CD4-positive, alpha-beta T cell treated with Interleukin-4 for 4 hours (primary cell): ENCODE measurements around the gene KRTAP29-1.
"Not testable (repeated sequence)": the region's sequence is repeated elsewhere in the genome, so short reads cannot be mapped to it uniquely, and the experiment has no call there.

Experiments
- DNase-seq: peaks from one replicate; pipeline ENCODE4 v3.0.0-alpha.2; 2020

KRTAP29-1 gene

GRCh38 chr17:41296846-41297245, 5.8 kb downstream of the KRTAP29-1 start:
- DNase-seq = no peak

DNA sequence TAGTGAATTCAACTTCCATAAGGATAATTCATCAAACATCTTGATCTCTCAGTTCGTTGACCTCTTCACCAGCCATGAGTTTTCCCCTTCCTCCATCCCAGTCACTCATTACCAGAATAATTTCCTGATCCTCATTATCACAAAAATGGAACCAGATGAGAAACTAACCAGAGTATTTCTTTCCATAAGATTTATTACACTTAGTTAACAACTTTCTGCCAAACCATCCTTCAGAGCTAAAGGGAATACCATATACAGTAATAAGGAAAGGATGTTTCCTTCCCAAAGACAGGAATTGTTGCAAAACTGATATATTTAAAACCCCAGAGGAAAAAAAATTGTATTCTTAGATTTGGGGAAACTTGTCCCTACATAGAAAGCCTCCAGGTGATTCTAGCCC, 8.6 kb downstream of the KRTAP29-1 start:
- no peak for DNase-seq

DNA sequence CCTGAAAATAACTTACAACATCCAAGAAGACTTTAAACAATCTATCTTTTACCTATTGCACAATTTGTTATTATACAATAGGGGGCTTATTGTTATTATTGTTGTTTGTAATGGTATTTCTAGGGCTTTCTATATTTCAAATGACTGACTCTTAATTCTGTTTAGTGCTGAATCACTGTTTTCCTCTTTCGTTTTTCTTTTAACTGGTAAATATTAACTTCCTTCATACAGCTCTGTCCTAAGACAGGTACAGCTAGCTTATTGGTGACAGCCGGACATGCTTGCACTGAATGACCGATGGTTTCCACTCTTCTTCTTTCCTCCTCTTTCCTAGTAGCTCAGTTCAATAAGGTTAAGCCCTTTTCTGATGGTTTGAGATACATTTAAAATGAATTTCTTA, 15.6 kb downstream of the KRTAP29-1 start:
- DNase-seq = no peak

GRCh38 chr17:41284546-41284945, 18.1 kb downstream of the KRTAP29-1 start:
- DNase-seq = no peak

GRCh38 chr17:41284043-41284442, 18.6 kb downstream of the KRTAP29-1 start:
- no peak for DNase-seq

GRCh38 chr17:41278176-41278955, 24.3 kb downstream of the KRTAP29-1 start:
- no peak for DNase-seq

DNA sequence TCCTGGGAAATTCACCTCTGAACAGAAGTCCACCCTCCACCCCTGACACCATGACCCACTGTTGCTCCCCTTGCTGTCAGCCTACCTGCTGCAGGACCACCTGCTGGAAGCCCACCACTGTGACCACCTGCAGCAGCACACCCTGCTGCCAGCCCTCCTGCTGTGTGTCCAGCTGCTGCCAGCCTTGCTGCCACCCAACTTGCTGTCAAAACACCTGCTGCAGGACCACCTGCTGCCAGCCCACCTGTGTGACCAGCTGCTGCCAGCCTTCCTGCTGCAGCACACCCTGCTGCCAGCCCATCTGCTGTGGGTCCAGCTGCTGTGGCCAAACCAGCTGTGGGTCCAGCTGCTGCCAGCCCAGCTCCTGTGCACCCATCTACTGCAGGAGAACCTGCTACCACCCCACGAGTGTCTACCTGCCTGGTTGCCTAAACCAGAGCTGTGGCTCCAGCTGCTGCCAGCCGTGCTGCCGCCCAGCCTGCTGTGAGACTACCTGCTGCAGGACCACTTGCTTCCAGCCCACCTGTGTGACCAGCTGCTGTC, 26.9 kb downstream of the KRTAP29-1 start, which contains the start of gene KRTAP9-7:
Gene KRTAP9-7 (plus strand): TSS at position 51 of the 543 bp plus-strand sequence. CDS start 0 bp downstream, at position 51.
- not testable (repeated sequence) for DNase-seq

- no peak for DNase-seq
Observed at GRCh38 chr17:41271858-41272257, 30.8 kb downstream of the KRTAP29-1 start.

GRCh38 chr17:41271323-41271722, 31.3 kb downstream of the KRTAP29-1 start:
- not testable (repeated sequence) for DNase-seq

- DNase-seq = no peak
Observed at GRCh38 chr17:41267711-41268110, 34.9 kb downstream of the KRTAP29-1 start.

- no peak for DNase-seq
Observed at GRCh38 chr17:41265078-41265477, 37.6 kb downstream of the KRTAP29-1 start, which contains the start of gene KRTAP9-6. Gene KRTAP9-6, plus strand, starts transcription at chr17:41265378. Its CDS starts 0 bp downstream, at chr17:41265378.

- DNase-seq = no peak
Observed at GRCh38 chr17:41264599-41264998, 38.1 kb downstream of the KRTAP29-1 start.

- DNase-seq = no peak
Observed at GRCh38 chr17:41263212-41263611, 39.4 kb downstream of the KRTAP29-1 start.

DNA sequence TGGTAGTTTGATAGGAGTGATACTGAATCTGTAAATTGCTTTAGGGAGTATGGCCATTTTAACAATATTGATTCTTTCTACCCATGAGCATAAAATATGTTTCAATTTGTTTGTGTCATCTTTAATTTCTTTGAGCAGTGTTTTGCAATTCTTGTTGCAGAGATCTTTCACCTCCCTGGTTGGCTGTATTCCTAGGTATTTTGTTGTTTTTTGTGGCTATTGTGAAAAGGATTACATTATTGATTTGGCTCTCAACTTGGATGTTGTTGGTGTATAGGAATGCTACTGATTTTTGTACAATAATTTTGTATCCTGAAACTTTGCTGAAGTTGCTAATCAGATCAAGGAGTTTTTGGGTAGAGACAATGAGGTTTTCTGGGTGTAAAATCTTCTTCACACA, 44.2 kb downstream of the KRTAP29-1 start:
- DNase-seq = no peak

- DNase-seq = no peak
Observed at GRCh38 chr17:41256291-41256685, 46.4 kb downstream of the KRTAP29-1 start.

DNA sequence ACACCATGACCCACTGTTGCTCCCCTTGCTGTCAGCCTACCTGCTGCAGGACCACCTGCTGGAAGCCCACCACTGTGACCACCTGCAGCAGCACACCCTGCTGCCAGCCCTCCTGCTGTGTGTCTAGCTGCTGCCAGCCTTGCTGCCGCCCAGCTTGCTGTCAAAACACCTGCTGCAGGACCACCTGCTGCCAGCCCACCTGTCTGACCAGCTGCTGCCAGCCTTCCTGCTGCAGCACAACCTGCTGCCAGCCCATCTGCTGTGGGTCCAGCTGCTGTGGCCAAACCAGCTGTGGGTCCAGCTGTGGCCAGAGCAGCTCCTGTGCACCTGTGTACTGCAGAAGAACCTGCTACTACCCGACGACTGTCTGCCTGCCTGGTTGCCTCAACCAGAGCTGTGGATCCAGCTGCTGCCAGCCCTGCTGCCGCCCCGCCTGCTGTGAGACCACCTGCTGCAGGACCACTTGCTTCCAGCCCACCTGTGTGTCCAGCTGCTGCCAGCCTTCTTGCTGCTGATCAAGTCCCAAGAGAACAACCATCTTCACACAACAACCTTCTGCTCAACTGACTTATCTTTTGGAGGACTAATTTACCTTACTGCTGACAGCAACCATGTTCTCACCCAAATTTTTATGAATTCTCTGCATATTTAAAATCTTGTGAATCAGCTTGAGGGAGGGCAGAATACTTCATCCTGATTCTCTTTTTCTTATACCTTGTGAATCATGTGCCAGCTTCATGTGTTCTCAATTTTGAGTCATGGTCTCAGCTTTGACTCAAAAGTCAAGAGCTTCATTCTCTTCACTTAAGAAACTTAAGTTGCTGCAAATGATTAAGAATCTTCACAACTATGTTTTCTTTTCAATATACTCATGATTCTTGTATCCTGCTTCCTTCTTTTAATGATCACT, 47.0 kb downstream of the KRTAP29-1 start, which contains the start of gene KRTAP9-9:
Gene KRTAP9-9 (plus strand): TSS at position 4 of the 910 bp plus-strand sequence.
- not testable (repeated sequence) for DNase-seq

DNA sequence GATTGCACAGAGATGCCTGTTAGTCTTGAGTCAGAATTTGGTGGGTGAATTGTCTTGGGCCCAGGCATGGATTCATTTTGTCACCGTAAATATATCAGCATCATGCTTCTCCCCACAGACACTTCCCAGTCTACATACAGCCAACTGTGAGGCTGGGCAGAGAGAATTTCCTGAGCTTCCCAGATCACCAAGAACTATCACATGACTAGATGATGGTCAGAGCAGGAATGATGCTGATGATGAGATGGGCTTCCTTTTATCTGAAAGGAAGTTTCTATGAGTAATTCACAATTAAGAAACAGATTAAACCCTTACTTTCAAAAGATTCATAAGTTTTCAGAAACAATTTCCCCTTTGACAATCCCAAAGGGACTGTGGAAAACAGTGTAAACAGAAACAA, 47.8 kb downstream of the KRTAP29-1 start:
- DNase-seq = no peak
